M059J (cell line): Measurements from ENCODE around the gene HOXA9. TPM values are rescaled to one million over a fixed set of nuclear protein-coding genes. Genes with fewer than 3 reads are reported as not detected.

Experiments
- DNase-seq: peaks from one replicate; pipeline ENCODE4 v3.0.0-alpha.2; 2012; ENCODE audit warnings: low read depth
- total RNA-seq: library from RNA; depleted of rRNA; stranded (reverse); fragments of >200 nt; shearing (Covaris generic); gene quantifications from 2 replicates; pipeline ENCODE4 v1.2.3, GENCODE V29; 2014

Gene HOXA9
- total RNA-seq, 1 experiment from 2014 or later: 66.1 TPM

DNA sequence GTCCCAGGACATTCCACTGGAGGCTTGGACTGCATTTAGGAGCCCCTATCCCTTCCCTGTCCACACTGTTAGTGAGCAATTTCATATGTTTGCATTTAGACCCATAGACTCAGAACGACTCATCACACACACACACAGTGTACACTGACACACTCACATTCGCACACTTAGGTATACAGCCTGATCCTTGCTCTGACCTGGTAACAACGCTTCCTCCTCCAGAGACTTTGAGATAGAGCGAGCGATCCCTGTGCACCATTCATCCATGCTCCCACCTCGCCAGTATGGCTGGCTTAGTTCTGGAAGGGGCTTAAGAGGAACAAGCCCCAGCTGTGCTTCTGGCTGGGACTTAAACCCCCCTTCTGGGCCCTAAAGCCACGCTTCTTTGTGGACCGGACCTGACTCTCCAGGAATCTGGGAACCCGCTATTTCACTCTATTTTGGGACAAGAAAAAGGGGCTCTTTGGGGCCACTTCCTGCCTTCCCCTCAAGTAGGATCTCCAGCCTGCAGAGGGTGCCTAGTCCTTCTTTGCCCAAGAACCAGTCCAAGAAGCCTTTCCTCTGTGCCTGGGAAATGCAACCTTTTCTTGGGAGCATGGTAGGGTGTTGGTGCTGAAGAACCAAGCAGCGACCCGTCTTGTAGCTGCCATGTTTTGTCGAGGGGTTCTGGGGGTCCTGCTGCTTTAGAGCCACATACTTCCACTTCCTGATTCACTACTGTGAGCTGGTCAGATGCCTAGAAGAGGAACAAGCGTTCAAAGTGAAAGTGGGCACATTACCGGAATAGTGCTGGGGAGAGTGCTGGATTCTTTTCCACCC is 35.6 kb upstream of the HOXA9 start:
- no peak for DNase-seq

DNA sequence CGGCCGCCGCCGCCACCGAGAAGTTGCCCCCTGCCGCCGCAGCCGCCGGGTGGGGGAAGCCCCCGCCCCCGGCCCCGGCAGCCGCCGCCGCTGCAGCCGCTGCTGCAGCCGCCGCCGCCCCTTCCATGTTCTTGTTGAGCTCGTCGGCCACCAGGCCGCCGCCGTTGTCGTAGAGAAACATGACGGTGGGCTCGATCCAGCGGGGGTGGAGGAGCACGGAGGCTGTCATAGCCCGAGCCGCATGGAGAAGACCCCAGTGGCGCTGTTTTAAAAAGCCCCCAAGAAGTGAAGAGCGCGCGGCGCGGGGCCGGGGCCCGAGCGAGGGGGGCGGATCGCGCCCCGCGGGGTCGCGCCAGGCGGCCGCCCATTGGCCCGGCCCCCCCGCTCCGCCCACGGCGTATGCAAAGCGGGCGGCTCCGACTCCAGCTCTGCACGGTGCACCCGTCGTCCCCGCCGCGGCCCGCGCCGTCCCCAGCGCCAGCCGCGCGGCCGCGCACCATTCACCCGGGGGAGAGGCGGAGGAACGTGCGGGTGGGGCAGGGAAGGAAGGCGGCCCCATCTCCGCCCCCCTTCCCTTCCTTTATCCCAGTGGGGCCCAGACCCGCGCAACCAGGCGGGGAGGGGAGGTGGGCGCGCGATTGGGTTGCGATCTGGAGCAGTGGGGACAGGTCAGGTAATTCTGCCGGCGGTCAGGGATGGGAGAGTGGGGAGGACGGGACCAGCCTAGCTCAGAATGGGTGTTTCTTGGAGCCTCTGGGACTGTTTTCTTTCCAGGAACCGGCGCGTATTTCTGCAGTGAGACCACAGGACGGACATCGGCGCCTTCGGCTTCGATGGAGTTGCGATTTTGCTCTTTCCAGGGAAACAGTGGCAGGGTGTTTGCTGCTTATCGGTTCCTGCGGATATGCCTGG is 34.8 kb upstream of the HOXA9 start, which contains the start of gene HOXA13:
TSS of gene HOXA13 (minus strand) at position 243 of the 912 bp plus-strand sequence. CDS start at position 229, 14 bp downstream.
- peak; percentile 75 for DNase-seq

DNA sequence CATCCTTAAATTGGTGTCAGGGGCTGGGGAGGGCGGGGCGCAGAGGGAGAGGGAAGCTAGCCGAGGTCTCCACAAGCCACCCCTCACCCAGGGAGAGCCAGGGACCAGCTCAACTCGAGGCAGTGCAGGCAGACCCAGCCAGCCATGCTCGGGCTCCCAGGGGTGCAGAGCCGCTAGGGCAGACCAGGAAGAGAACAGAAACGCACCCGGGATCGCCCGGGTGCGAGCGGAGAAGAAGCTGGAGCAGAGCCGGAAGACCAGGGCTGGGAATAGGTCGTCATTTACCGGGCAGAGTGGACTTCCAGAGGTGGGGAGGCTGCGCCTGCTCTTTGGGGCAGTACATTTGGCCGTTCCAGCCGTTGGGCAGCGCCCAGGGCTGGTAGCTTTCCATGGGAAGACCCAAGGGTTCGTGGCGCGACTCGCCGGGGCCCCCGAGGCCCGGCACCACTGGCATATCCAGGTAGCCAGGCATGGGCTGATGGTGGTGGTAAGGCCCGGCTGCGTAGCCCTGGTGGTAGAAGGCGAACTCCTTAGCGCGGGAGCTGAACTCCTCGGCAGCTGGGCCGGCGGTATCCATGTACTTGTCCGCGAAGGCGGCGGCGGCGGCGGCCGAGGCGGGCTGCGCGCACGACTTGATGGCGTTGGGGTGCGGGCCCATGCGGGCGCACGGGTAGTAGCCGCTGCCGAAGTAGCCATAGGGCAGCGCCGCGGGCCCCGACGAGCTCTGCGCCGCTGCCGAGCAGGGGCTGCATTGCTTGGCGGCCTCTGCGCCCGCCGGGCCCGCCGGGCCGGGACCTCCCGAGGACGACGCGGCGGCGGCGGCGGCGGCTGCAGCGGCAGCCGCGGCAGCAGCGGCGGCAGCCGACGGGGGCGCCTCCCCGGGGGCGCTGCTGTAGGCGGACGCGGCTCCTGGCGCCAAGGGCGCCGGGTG is 33.8 kb upstream of the HOXA9 start:
- peak; percentile 44 for DNase-seq

DNA sequence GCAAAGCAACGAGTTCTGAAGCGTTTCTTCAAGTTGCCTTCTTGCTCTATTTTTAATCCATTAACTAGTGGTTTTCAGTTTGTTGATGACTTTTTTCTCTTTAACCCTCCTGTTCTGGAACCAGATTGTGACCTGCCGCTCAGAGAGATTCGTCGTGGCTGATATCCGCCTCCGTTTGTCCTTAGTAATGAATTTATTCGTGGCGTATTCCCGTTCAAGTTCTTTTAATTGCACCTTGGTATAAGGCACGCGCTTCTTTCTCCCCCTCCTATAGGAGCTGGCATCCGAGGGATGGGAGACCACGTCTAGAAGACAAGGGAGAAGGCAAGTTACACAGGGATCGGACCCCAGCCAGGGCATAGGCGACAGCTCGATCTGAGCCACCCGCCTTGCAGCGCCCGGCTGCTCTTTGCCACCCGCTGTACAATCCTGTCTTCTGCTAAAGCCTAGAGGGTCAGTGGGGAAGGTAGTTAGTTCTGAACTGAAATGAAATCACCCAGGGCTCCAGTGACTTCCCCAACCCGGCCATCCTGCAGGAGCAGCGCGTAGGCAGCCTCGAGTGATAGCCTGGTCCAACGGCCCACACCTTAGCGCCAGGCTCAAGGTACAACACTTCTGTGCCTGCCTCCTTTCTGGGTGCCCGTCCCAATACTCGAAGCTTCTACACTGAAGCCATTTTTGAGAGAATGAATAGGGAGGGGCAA is 33.0 kb upstream of the HOXA9 start:
- DNase-seq: no peak

DNA sequence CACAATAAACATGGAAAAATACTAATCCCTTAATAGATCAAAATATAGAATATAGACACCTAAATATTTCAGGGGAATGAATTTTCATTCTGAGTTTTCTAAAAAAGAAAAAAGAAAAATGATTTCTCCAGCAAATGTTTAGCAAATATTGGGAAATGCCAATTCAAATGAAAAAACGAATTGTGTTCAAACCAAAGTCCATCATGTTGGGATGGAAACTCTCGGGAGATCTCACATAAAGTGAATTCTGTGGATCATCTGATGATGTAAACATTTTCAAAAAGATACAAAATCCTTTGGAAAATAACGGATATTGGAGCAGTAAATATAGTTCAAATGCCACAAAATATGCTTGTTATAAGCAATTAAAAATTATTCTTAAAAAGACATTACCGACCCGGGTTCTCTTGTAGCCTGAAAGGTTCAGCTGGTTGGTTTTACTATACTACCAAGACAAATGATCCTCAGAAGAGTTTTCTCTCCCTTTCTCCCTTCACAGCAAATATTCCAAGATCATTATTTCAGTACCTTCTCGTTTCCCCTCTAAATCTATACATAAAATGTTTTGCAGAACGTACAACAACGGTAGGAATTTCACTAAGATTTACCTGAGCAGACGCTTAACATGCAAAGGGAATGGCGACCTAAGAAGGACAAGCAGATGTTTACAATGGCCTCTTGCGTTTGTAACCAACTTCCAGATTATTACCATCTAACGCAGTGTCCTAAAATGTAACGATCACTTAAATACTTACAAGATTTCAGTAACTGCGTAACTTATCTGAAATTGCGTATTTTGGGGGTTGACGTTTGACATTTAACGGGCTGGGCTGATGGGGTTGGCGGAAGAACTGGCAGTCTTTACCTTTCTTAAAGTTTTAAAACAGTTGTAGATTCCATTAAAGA is 32.1 kb upstream of the HOXA9 start:
- DNase-seq: no peak

DNA sequence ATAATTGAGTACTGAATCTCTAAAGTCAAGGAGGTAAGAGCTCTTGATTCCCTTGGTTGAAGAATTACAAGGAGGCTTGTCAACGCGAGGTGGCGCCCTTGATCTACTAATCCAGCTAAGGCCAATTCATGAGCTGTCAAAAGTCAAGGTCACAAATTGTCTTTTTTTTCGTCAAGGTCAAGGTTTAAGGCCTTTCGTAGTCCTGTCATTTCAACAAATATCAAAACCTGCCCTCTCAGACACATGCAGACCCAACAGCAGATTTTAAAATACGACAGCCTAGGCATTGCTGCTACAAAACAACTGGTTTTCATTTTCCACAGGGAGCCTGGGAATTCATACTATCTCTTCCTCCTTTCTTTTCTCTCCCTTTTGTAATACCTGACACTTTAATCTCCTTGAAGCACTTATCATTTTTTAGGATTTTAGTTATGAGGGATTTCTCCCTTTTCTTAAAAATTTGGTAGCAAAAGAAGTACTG is 31.0 kb upstream of the HOXA9 start:
- peak; percentile 70 for DNase-seq

DNA sequence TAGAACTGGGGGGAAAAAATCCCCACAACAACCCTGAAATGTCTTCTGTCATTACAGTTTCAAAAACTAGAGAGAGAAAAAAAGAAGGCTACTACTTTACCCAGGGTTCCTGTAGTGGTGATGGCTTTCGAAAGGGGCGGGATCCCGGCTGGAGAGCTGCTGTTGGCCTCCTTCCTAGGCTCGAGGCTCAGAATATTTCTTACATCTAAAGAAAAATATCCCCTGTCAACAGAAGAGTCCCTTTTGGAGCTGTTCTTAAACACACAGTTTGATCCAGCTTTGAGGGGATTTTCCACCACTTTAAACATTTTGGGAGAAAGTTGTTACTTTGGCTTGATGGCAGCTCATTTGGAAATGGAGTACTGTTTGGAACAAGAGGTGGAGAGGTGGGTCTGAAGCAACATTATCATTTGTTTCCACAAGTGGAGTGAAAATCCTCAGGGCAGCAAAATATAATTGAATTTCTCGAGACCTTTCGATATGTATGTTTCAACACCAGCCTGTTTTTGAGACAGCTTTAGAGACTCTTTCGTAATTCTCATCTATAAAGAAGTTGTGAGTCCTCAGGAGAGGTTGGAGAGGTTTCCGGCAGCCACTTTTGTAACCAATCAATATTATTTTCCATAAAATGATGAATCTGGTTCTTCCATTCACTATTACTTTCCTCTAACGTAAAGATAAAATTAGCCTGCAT is 29.5 kb upstream of the HOXA9 start:
- DNase-seq: no peak

DNA sequence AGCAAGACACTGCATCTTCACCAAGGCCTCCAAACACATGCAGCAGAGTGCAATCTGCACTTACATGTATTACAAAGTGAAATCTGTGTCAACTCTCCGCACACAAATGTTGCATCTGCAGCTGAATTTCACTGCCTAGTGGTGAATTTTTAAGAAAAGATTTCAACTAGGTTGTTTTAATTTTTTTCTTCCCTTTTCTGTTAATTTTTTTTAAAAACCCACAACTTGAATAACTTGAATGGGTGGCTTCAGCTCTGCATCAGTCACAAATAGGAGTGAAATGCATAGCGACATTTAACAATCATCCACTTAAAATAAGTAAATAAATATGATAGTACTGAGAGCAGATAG is 28.6 kb upstream of the HOXA9 start:
- DNase-seq: no peak

DNA sequence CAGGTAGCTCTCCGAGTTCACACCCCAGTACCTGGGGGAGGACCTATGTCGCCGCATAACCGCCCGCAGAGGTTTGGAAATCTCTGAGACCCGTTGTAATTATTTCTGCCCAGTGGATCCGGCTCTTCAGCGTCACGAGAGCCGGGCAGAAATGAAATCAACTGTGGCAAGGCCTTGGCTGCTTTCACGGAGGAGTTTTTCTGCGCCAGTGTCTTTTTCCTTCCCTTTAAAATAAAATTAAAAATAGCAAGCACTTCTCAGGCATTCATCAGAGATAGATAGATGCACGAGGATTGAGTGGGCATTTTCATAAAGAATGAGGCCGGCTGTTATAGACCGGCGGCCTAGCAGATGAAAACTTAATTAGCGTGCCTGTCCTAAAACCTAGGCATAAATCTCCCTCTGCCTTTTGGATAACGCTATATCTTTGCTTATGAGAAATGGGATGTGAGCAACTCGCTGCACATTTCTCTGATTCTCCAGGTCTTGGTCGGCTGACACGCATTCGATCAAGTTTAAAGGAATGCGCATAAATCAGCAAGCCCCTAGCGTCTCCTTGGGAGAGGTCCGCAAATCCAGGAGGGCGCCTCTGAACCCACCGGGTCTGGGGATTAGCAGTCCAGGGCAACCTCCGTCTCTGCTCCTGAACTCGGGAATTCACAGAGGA is 28.1 kb upstream of the HOXA9 start:
- no peak for DNase-seq

DNA sequence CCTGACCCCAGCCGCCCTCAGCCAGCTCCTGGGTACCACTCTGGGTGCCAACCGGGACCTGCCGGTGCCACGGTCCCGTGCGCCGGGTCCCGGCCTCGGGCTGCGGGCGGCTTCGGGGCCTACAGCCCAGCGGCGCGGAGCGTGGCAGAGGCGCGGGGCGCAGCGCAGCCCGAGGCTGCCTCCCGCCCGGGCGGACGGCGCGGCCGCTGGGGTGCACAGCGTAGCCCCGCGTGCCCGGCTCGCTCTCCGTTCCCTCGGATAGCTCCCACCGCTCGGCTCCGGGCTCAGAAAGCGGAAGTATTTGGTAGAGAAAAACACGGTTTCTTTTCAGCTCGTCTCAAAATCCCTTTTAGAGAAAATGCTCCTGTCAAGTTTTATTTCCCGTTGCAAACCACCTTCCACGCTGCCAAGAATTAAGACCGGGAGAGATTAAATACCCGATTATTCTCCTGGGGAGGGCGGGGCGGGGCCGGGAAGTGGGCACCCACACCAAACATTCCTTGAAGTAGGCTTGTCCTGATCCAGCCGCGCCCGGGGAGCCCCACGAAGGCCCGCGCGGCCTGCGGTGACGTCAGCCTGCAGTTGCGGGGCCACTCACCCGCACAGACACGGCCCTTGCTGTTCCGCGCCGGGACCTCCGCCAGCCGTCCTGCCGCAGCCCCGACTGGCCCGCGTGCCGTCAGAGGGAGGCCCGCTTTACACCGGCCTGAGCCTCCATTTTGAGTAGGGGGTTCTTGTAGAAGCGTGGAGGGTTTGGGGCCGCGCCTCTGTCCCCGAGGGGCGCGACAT is 27.4 kb upstream of the HOXA9 start:
- no peak for DNase-seq

DNA sequence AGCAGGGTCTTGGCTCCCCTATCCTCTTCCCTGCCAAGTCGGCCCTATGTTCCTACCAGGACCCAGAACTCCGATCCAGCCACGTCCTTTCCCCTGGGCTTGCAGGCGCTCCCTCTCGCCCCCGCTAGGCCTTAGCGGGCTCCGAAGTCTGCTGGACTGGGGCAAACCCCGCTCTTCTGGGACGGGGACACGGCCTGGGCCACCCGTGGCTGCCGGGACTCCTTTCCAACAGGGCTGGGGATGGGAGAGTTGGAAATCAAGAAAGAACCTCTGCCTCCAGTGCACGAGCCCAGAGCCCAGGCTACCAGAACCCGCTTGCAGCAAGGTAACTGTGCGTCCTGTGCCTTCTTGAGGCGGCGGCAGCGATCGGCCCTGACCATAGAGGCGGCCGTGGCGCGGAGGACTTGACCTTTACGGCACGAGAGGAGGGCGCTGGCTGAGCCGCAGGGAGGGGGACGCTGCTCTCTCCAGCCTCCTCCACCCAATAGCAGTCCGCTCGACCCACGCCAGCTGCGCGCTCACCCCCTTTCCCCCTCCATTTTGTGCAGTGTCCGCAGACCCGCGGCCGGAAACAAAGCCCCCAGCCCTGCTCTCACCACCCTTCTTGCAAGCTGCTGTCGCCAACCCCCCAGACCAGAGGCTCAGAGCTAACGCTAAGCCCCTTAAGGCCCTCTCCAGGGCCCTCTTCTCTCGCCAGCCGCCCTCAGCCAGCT is 26.7 kb upstream of the HOXA9 start:
- no peak for DNase-seq

DNA sequence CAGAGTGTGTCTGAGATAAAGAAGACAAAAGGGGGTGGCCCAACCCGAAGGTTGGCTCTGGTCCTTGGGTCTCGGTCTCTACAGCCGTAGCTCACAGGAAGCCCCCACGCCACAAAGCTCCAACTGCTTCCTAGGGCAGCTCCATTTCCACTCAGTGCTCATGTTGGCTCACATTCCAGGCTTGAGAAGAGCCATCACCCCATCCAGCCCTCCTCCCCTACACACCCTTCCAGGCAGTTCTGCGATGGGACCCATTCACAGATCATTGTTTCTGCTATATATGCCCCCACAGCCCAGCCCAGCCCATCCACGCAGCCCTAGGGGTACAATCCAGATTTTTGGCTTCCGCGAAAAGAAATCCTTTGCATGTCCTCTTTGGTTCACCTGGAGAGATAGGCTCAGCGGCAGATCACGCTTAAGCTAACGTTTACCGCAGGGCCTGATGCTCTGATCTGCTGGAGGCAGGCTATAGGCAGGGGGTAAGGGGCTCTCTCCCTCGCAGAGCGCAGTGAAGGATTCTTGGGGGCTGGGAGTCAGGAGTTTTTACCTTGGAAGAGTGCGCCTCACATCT is 25.9 kb upstream of the HOXA9 start:
- DNase-seq: no peak

DNA sequence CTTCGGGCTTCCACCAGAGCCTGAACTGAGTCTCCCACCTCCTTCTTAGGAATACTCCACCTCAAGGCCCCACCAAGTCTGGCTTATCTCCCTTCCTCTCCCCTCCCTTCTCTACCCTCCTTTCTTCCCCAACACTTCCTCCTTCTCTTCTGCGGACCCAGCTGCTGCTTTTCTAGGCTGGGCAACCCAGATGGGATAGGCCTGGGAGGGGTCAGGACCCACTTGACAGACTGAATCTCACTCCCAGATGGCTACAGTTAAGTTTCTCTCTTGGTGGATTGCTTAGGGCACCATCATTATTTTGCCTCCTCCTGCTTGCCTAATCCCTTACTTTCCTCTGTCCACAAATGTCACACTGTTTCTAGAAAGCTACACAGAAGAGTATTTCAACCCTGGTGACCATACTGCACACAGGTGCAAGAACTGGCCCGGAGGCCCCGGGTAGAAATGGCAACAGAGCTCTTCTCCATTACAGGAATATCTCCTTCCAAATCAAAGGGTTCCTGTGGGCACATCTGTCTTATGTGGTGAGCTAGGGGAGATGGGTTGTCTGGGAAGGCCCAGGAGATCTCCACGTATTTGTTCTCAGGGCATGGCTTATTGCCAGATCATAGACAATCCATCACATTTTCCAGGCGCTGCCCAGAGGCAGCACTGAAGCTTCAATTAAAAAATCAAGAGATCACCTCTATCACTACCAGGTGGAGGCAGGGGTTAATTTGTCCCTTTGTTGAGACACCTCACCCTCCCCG is 24.8 kb upstream of the HOXA9 start:
- DNase-seq: no peak

DNA sequence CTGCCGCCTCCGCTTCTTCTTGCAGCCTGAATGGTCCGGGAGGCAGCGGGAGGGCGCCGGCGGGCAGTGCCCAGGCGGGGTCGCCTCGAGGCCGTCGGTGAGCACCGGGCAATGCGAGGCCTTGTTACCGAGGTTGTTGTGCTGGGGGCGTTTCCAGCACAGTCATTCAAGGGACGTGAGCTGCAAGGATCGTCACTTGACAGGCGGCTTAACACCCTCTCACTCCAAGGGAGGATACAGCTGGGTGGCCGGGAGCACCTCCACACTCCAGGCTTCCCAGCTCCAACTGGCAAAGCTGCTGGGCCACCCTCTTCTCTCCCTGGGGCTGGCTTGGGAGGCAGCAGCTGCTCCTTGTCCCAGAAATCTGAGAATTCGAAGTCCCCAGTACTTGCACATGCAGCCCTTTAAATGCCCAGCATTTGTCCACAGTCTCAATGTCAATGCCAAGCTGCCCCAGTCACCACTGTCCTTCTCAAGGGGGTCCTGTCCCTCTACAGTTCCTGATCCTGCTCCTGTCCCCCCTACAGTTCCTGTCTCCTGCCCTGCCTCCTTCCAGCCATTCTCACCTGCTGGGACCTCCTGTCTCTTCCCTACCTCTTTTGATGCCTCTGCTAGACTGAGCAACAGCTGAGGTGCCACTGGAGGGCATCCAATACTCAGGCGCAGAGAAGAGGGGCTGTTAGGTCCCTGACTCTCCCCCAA is 24.1 kb upstream of the HOXA9 start:
- DNase-seq: no peak
